ENCODE measurements around the gene PPP3CA. TPM values are rescaled to one million over a fixed set of nuclear protein-coding genes. Genes with fewer than 3 reads are reported as not detected.
A peak's percentile ranks its signal among the peaks of the same experiment; 100 is the strongest.

The PPP3CA gene
- total and polyA plus RNA-seq, 2 of the 8 experiments (the other 6 are each of a cell fraction or from before 2014, with no cell fraction given) = 7.9 to 35.0 TPM

GRCh38 chr4:101356928-101357327 lies 9.6 kb upstream of the PPP3CA start:
- ChIA-PET CTCF (ENCODE audit: partially characterized antibody) (interaction anchor here (0.9 to 1.4 kb wide), 2 partner anchors 35 to 182 kb away, joined by 3 read pairs; no protein-coding TSS in a partner anchor), POLR2A (ENCODE audit: partially characterized antibody) (interaction anchor here (1.2 kb wide), 1 partner anchor 10 kb away, joined by 3 read pairs; no protein-coding TSS in a partner anchor)
- Histone ChIP-seq H3K23me2 (ENCODE audit: low read depth, low read length) (no peaks in the 10 kb centered on the region), H4K8ac (ENCODE audit: extremely low read depth, insufficient read depth, low read length) (no peak overlapping the region), H3K56ac (replicated peaks; ENCODE audit: insufficient read length, low read depth, low read length) (no peak overlapping the region), H3K27me3 (replicated peaks in 1 of 4; ENCODE audit: control insufficient read depth in 3 of 4, extremely low read depth in 1 of 4, insufficient read depth in 3 of 4, low read length in 3 of 4) (peaks cover 0 to 1% (median 0%) of the 10 kb centered on the region in 4 experiments; a peak in 1 of 7 replicates), H3K18ac (ENCODE audit: extremely low read depth, low read length) (no peak overlapping the region), H3K4me3 (ENCODE audit: extremely low read depth in 1 of 4, insufficient read depth in 2 of 4, low read depth in 3 of 4, low read length in 4 of 4) (no peak overlapping the region), H2BK120ac (replicated peaks; ENCODE audit: low read depth, low read length) (no peak overlapping the region), H3K36me3 (ENCODE audit: control insufficient read depth in 2 of 4, insufficient read depth in 4 of 4, low read length in 3 of 4) (no peaks in the 10 kb centered on the region), H3K23ac (ENCODE audit: insufficient read length) (no peak overlapping the region), H3K4me2 (ENCODE audit: insufficient read depth in 1 of 2, low read depth in 2 of 2, low read length in 2 of 2) (no peak overlapping the region), H2BK15ac (ENCODE audit: low read length) (no peak overlapping the region), H2BK12ac (ENCODE audit: low read depth, low read length) (no peak overlapping the region), H2AFZ (ENCODE audit: low read length) (no peak overlapping the region), H3K4ac (replicated peaks; ENCODE audit: insufficient read length, low read depth, low read length) (no peak overlapping the region), H3K4me1 (replicated peaks in 1 of 4; ENCODE audit: control insufficient read depth in 3 of 4, insufficient read depth in 4 of 4, low read length in 3 of 4) (no peaks in the 10 kb centered on the region), H4K20me1 (replicated peaks in 1 of 2; ENCODE audit: control insufficient read depth in 1 of 2, insufficient read depth in 2 of 2, low read length in 2 of 2) (no peaks in the 10 kb centered on the region), H3K79me1 (ENCODE audit: low read depth, low read length) (no peaks in the 10 kb centered on the region), H4K5ac (ENCODE audit: insufficient read length, low read depth, low read length) (no peak overlapping the region), H2BK5ac (ENCODE audit: low read depth, low read length) (no peak overlapping the region), H3K27ac (ENCODE audit: low read depth, low read length) (no peak overlapping the region), H3K9ac (replicated peaks in 1 of 4; ENCODE audit: extremely low read depth in 1 of 4, low read depth in 3 of 4, low read length in 3 of 4) (no peak overlapping the region), H3K79me2 (ENCODE audit: control insufficient read depth in 1 of 2, insufficient read depth in 2 of 2, low read length in 2 of 2) (no peaks in the 10 kb centered on the region), H2BK20ac (ENCODE audit: low read length) (no peak overlapping the region), H4K91ac (replicated peaks; ENCODE audit: insufficient read length, low read length) (no peak overlapping the region), H3K14ac (ENCODE audit: insufficient read length) (no peak overlapping the region), H2AK5ac (ENCODE audit: low read depth, low read length) (no peak overlapping the region), H3K9me3 (ENCODE audit: insufficient read depth in 2 of 2, low read depth in 1 of 2, low read length in 1 of 2) (no peaks in the 10 kb centered on the region)
- no peak for FAIRE-seq
- no peak for DNase-seq (ENCODE audit: low read depth in 1 of 2, low spot score in 2 of 2)
- no peak for TF ChIP-seq CTCF (IDR thresholded peaks at IDR 0.05; ENCODE audit: control extremely low read depth in 1 of 3, insufficient read depth in 1 of 3, low read depth in 1 of 3, low read length in 3 of 3)
- TF ChIP-seq KDM1A (IDR thresholded peaks at IDR 0.05; ENCODE audit: borderline replicate concordance, low read length) = no peak
- TF ChIP-seq EZH2 (IDR thresholded peaks at IDR 0.05; ENCODE audit: low read depth, low read length, severe bottlenecking) = no peak
- 0 out of 2 replicates have a peak, but pooled peaks have one; percentile 5 for TF ChIP-seq MAFK (IDR thresholded peaks at IDR 0.05; ENCODE audit: low read depth, low read length)
- TF ChIP-seq POLR2AphosphoS5 (IDR thresholded peaks at IDR 0.05; ENCODE audit: low read depth, low read length) = no peak

Measured in H1 (cell line).